GM20000 (cell line): Measurements from ENCODE around the gene IP6K3.

Source experiments
- DNase-seq: peaks from one replicate; pipeline ENCODE4 v3.0.0; 2012; ENCODE audit warnings: low spot score
- TF ChIP-seq, protein P1 (sequence below): IDR thresholded peaks from 2 replicates; pipeline ENCODE4 v1.5.1; 2012; ENCODE audit warnings: mild to moderate bottlenecking, control low read depth; ENCODE audit errors: extremely low read depth, missing control alignments

Gene IP6K3

DNA sequence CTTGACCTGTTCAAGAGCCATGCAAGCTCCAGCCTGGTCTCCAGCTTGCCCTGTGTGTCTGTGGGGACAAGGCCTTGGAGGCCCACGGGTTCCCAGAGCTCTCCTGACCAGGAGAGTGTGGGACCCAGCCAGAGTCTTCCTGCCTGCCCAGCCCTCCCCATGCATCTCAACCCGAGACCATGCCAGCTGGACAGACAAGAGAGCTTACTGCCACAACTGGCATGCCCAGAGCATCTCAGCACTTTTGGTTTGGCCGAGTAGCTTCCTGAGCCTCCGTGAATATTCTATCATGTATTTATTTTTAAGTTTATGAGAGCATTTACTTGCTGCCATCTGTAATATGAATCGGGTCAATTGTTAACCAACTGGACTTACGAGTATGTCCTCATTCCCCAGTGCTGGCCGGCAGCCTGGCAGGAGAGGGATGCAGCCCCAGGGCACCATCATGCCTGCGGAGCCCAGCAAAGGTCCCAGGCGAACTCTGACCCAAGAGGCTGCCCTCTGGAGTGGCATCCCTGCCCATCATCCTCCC lies 14.9 kb downstream of the IP6K3 start:
- TF ChIP-seq, protein P1, sequence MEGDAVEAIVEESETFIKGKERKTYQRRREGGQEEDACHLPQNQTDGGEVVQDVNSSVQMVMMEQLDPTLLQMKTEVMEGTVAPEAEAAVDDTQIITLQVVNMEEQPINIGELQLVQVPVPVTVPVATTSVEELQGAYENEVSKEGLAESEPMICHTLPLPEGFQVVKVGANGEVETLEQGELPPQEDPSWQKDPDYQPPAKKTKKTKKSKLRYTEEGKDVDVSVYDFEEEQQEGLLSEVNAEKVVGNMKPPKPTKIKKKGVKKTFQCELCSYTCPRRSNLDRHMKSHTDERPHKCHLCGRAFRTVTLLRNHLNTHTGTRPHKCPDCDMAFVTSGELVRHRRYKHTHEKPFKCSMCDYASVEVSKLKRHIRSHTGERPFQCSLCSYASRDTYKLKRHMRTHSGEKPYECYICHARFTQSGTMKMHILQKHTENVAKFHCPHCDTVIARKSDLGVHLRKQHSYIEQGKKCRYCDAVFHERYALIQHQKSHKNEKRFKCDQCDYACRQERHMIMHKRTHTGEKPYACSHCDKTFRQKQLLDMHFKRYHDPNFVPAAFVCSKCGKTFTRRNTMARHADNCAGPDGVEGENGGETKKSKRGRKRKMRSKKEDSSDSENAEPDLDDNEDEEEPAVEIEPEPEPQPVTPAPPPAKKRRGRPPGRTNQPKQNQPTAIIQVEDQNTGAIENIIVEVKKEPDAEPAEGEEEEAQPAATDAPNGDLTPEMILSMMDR: no peak
- DNase-seq: no peak

DNA sequence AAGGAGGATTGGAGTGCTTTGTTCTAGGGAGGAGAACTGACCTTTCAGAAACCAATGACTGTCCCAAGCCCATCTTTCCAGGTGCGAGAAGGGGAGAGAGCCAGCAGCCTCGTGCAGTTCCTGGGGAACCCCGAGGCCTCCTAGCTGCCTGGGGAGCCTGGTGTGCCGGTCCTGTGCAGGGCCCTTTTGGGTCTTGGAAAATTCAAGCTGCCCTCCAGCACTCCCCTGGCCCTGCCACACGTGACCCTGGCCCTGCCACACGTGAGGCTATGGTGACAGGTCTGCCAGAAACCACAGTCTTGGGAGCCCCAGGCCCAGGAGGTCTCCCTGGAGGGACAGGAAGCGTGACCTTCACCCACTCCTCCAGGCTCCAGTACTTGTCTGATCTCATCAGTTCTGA lies 15.7 kb downstream of the IP6K3 start:
- no peak for DNase-seq
- TF ChIP-seq, protein P1: no peak

DNA sequence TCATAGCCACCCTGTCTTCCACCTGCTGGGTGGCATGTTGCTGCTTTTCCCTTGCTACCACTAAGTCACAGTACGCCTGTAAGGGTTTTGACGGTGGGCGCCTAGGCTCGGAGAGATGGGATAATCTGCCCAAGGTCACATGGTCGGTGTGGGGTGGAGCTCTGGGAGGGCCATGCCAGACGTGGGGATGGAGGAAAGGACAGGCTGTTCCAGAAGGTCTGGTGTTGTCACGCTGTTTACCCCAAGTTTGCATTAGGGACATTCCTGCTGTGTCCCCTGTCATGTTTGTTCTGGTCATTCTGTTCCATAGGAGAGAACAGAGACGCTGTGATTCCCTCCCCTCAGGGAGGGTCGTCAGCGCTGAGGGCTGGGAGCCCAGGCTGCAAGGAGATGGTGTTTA lies 16.1 kb downstream of the IP6K3 start:
- TF ChIP-seq, protein P1: no peak
- DNase-seq: no peak

DNA sequence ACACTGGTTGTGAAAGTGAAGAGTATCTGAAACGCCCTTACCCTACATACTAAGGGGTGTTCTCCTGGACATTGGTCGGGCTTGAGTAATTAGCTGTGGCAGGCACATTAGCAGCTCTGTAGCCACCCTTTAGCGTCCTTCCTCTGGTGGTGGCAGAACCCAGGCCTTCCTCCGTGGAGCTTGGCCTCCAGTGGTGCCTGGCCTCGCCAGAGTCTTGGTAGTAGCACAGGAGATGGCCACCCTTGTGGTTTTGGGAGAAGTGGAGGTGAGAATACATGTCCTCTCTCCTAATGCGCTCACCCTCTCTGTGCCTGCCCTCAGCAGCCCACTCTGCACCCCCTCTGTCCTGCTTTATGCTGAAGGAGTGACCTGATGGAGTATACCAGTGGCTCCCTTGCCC lies 17.6 kb downstream of the IP6K3 start:
- TF ChIP-seq, protein P1: no peak
- no peak for DNase-seq

DNA sequence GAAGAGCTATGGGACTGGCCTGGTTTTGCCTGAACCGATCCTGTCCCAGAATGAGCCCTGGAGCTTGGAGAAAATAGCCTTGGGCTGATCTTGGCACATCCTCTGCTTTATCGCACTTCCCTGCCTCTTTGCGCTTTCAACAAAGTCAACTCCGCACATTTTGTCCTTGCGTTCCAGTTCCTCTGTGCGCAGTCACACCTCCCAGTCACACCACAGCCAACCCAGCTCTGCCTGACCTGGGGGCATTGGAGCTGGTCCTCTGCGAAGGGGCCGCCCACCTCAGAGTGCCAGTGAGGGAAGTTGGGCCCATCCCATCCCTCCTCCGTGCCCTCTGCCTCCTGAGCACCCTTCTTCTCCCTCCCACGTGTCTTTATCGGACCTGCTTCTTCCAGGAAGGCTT lies 18.3 kb downstream of the IP6K3 start:
- TF ChIP-seq, protein P1: no peak
- no peak for DNase-seq

DNA sequence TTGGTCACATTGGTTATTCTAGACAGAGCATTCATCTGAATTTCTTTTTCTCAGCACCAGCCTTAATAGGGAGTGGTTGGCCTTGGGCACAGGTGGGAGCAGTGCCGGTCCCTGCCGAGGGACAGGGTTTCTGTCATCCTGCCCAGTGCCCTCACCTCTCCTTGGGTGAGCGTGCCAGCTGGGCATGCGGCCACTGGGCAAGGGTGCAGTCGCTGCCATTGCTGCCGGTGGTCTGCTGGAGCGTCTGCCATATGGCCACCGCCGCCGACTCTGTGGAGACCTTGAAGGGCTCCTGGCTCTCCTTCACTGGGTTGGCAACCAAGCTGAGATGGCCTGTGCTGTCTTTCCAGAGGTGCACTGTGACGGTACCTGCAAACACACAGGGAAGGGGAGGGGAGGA lies 18.8 kb downstream of the IP6K3 start:
- DNase-seq: no peak
- TF ChIP-seq, protein P1: no peak

DNA sequence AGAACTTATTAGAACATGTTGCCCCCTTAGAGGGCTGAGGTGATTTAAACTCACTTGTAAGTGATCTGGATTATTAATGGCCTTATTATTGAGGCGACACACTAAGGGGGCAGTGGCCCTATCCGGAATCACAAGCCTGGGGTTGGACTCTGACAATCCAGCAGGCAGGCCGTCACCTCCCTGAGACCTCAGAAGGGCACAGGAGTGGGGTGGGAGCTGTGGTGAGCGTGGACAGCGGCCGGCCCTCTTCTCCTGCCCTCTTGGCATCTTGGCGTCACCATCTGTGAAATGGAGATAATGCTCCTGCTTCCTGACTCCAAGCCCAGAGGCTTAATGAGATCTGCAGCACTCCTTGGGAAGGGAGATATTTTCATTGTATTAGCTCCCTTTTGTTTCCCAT lies 19.6 kb downstream of the IP6K3 start:
- TF ChIP-seq, protein P1: no peak
- no peak for DNase-seq
